GM06990 (cell line): Measurements from ENCODE around the gene WDR27.

Source experiments
- DNase-seq: peaks from one replicate; pipeline ENCODE4 v3.0.0-alpha.2; 2011; ENCODE audit not compliant: insufficient read length; ENCODE audit errors: extremely low read depth
- H3K27me3 ChIP-seq: replicated peaks from 2 replicates; pipeline ENCODE4 v1.6.0; 2011; ENCODE audit warnings: low read length; ENCODE audit not compliant: control insufficient read depth, insufficient read depth
- H3K36me3 ChIP-seq: 2 replicates; pipeline ENCODE4 v1.5.1; 2011; ENCODE audit warnings: low read length; ENCODE audit not compliant: control insufficient read depth, insufficient read depth
- H3K4me3 ChIP-seq: replicated peaks from 2 replicates; pipeline ENCODE4 v1.5.1; 2011; ENCODE audit warnings: low read depth, mild to moderate bottlenecking, control low read depth, low read length
- CTCF ChIP-seq: IDR thresholded peaks from 2 replicates; pipeline ENCODE4 v1.5.1; 2011; ENCODE audit warnings: low read length, control low read depth, mild to moderate bottlenecking, inconsistent platforms; ENCODE audit not compliant: insufficient read depth, poor library complexity, severe bottlenecking

WDR27 gene

DNA sequence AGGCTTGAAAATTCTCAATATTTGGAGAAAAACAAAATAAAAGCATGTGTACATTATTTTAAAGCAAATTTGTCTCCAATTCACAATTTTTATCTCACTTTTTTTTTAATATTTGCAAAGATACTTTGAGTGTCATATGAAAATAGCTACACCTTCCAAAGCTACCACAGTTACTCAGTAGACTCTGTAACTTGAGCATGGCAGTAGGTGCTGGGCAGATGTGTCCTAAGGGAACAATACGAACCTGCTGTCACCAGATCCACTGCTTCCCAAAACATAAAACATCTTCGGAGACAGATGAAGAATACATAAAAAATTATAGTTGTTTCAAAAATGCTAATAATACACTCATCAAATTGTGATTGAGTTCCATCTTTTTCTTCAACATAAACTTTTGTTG, 10.6 kb downstream of the WDR27 start:
- Histone ChIP-seq H3K27me3 (no peaks in the 10 kb centered on the region), H3K36me3 (no peaks in the 10 kb centered on the region; the same call in none of the 2 replicates), H3K4me3 (no peak overlapping the region)
- DNase-seq = no peak
- no peak for TF ChIP-seq CTCF

DNA sequence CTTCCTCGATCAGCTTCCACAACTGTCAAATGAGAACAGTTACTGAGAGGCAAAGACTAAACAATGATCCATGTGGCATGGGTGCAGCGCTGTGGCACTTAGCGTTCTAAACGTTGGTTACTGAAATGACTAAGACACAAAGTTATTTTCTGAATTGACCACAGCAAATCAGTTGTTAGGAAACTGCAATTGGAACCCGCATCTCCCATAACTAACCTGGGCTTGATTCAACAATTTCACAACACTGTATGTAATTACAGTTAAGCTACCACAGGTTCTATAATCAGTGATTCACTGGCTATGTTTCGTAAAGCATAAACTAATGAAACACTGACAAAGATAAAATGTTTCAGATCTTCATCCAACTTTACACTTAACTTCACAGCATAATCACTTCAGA, 12.5 kb downstream of the WDR27 start:
- TF ChIP-seq CTCF = no peak
- Histone ChIP-seq H3K36me3 (no peaks in the 10 kb centered on the region; the same call in none of the 2 replicates), H3K27me3 (no peaks in the 10 kb centered on the region), H3K4me3 (no peak overlapping the region)
- no peak for DNase-seq

DNA sequence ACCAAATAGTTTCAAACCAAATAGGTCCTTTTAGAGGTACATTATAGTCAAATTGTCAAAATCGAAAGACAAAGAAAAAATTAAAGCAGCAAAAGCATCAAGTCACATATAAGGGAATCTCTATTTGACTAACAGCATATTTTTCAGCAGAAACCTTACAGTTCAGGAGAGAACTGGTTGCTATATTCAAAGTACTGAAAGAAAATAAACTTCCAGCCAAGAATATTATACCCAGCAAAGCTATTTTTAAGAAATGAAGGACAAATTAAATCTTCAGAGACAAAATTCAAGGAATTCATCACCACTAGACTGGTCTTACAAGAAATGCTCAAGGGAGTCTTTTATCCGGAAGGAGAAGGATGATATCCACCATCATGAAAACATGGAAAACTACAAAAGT, 16.0 kb downstream of the WDR27 start:
- H3K36me3 ChIP-seq = peaks cover 3% of the 10 kb centered on the region
- H3K27me3 ChIP-seq = no peaks in the 10 kb centered on the region
- DNase-seq = no peak
- no peak overlapping the region for H3K4me3 ChIP-seq
- no peak for TF ChIP-seq CTCF

GRCh38 chr6:169684056-169684455, 17.8 kb downstream of the WDR27 start:
- TF ChIP-seq CTCF = no peak
- Histone ChIP-seq H3K4me3 (no peak overlapping the region), H3K36me3 (peaks cover 3% of the 10 kb centered on the region), H3K27me3 (no peaks in the 10 kb centered on the region)
- no peak for DNase-seq

DNA sequence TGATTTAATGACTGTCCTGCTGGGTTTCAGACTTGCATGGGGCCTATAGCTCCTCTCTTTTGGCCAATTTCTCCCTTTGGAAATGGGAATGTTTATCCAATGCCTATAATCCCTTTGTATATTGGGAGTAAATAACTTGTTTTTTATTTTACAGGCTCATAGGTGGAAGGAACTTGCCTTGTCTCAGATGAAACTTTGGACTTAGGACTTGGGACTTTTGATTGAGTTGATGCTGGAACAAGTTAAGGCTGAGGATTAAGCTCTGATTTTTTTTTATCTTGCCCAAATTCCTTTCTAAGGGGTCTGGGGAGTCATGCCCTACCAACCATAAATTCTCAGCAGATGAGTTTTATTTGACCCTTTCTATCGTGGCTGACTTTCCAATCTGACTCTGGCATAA, 23.5 kb downstream of the WDR27 start:
- H3K36me3 ChIP-seq = peaks cover 3% of the 10 kb centered on the region
- TF ChIP-seq CTCF = no peak
- DNase-seq = no peak
- no peaks in the 10 kb centered on the region for H3K27me3 ChIP-seq
- no peak overlapping the region for H3K4me3 ChIP-seq

GRCh38 chr6:169677096-169677495, 24.7 kb downstream of the WDR27 start:
- Histone ChIP-seq H3K36me3 (no peaks in the 10 kb centered on the region; the same call in none of the 2 replicates), H3K27me3 (no peaks in the 10 kb centered on the region), H3K4me3 (no peak overlapping the region)
- DNase-seq = no peak
- TF ChIP-seq CTCF = no peak
